HG03521 (cell line): ENCODE measurements around the gene RANBP9.
A peak's percentile ranks its signal among the peaks of the same experiment; 100 is the strongest.

Source experiments
- ATAC-seq: cut with Tn5 transposase; IDR thresholded peaks from one replicate; pipeline ENCODE4 v1.9.1; 2021; ENCODE audit warnings: mild to moderate bottlenecking, moderate library complexity; ENCODE audit not compliant: unreplicated experiment

Gene RANBP9

DNA sequence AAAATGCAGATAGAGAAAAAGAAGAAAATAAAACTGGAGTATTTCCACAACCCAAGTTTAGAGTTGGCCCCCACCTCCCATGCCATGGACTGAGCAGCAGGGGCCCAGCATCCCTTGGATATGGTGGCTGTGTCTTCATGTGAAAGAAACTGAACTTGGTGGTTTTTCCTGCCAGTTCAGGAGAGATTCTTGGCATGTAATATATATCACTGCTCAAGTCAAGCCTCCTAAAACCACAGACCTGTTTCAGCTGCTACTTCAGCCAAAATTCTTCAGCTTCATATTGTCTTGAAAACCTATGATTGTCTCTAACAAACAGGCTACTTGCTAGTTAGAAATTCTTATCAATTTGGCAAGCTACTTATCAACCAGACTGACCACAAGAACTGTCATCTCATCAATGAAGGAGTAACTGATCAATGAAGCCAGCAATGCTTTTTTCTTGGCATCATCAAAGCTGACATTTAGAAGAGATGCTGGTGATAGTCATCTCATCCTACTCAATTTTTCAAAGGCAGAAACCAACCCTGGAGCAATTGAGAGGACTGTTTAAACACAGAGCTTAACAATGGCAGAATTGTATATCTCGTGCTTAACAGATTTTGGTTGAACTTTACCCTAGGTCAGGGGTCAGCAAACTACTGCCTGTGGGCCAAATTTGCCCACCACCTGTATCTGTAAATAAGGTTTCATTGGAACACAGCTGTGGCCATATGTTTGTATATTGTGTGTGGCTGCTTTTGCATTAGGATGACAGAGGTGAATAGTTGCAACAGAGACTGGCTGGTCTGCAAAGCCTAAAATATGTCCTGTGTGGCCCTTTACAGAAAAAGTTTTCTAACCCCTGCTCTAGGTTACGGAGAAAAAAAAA is 106.9 kb downstream of the RANBP9 start:
- no peak for ATAC-seq

DNA sequence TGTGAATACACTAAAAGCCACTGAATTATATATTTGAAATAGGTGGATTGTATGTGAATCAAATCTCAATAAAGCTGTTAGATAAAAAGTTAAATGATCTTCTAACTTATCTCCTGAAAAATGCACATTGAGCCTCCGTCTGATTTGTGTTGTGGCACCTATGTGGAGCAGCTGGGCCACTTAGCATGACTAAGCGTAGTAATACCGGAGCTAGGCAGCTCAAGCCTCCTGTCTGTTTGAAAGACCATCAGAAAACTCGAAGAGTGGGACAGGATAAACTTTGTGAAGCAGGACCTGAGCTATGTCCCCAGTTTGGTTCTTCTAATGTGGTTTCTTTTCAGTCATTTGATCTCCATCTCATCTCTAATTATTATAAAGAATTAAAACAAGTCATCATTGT is 107.5 kb downstream of the RANBP9 start:
- ATAC-seq = no peak

DNA sequence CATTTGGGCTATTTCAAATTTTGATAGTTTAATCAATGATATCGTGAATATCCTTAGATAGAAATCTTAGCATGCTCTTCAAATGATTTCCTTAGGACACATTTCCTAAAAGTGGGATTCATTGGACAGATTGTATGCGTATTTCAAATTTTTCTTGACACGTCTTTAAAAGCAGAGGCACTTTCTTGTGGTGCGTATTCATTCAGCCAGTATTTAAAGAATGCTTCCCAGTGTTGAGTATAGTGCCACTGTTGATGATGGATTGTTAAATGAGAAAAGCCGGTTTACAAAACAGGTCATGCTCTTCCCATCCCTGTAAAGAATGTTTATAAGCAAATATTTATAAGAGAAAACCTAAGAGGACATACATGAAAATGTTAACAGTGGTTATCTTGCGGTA is 111.6 kb downstream of the RANBP9 start:
- no peak for ATAC-seq

DNA sequence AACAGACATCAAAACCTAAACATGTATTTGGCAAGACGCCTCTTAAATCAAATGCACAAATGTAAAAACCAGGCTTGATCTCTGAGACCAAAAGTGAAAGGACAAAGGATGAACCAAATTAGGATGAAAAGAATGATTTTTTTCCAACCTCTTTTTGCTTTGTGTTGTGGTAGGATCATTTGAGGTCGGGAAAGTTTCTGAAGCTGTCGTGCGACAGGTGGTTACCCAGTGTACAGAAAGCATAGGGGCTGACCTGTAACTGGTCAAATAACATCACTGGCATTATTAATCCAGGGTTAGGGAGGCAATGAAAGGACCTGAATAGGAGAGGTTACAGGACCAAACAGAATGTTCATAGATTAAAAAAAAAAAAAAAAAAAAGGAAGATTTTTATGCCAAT is 114.6 kb downstream of the RANBP9 start:
- no peak for ATAC-seq

DNA sequence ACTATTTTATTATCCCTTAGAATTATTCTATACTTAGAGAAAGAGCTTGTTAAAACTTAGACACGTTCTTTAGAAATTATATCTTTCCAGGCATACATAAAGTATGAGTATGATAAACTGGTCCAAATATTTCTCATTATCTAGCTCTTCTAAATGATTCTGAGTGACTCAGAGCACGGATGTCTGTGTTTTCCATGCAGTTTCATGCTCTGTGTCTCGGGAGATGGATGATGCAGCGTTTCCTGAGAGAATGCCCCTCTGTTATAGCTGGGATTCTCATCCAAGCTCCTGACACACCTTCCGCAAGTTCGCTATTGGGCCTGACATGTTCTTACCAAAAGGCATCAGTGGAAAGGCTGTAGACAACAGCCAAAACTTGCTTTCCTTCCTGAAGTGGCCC is 117.9 kb downstream of the RANBP9 start:
- ATAC-seq = no peak

DNA sequence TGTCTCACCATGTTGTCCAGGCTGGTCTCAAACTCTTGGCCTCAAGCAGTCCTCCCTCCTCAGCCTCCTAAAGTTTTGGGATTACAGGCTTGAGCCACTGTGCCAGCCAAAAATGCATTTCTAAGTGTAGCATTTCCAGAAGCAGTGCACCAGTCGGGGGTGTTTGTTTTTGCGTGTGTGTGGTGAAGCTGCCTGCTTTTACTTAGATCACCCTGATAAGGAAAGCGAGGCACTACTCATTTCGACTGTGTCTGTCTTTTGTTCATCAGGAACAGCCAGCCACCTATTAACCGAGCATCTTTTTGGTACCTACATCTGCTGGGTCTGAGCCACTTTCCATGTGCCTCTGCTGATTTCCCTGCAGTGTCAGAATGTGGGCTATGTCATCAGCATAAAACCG is 118.5 kb downstream of the RANBP9 start:
- no peak for ATAC-seq

DNA sequence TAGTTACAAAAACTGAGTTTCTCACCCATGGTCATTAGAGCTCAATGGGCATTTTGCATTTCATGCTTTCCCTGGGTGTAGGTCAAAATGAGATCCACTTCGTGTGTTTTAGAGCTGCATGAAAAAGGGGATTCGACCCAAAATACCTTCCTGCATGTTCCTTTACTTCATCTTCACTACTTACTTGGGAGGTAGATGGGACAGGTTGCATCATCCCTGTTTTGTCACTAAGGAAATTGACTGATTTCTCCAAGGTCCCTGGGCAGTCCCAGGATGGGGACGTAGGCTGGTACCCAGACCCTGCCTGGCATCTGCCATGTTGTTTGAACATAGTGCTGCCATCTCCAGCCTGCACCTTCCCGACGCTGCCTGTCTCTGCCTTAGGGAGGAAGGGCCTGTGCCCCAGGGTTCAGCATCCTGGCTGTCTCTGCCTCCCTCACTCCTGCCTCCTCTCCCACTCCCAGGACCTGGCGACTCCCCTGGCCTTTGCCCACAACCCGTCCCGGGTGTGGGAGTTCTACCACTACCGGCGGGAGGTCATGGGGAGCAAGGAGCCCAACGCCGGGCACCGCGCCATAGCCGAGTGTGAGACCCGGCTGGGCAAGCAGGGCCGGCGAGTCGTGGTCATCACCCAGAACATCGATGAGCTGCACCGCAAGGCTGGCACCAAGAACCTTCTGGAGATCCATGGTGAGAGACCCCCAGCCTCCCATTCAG is 120.3 kb downstream of the RANBP9 start:
- no peak for ATAC-seq

DNA sequence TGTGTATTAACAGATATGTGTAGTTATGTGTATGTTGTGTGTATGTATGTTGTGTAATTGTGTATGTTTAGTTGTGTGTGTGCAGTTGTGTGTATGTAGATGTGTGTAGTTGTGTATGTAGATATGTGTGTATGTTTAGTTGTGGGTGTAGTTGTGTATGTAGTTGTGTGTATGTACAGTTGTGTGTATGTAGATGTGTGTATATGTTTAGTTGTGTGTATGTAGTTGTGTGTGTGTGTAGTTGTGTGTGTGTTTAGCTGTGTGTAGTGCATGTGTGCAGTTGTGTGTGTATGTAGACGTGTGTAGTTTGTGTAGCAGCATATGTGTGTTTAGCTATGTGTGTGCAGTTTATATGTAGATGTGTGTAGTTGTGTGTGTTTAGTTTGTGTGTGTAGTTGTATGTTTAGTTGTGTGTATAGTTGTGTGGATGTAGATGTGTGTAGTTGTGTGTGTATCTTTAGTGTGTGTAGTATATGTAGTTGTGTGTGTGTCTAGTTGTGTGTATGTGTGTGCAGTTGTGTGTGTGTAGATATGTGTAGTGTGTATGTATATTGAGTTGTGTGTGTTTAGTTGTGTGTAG is 121.0 kb downstream of the RANBP9 start:
- no peak for ATAC-seq

DNA sequence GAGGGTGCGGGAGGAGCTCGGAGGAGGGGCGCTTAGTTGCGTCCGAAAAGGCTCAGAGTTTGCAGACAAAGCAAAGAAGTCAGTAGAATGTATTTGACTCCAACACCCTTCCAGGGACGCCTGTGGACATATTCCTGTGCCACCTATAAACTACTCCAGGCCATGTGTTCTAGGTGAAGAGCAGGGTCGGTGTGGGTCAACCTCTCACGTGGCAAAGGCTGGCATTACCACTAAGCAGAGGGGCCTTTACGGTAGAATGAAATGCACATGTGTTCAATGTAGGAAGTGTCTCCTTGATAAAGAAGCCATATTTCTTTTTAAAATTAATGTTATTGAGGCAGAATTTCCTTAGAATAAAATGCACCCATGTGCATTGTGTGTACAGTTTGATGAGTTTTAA is 121.8 kb downstream of the RANBP9 start:
- ATAC-seq = no peak

DNA sequence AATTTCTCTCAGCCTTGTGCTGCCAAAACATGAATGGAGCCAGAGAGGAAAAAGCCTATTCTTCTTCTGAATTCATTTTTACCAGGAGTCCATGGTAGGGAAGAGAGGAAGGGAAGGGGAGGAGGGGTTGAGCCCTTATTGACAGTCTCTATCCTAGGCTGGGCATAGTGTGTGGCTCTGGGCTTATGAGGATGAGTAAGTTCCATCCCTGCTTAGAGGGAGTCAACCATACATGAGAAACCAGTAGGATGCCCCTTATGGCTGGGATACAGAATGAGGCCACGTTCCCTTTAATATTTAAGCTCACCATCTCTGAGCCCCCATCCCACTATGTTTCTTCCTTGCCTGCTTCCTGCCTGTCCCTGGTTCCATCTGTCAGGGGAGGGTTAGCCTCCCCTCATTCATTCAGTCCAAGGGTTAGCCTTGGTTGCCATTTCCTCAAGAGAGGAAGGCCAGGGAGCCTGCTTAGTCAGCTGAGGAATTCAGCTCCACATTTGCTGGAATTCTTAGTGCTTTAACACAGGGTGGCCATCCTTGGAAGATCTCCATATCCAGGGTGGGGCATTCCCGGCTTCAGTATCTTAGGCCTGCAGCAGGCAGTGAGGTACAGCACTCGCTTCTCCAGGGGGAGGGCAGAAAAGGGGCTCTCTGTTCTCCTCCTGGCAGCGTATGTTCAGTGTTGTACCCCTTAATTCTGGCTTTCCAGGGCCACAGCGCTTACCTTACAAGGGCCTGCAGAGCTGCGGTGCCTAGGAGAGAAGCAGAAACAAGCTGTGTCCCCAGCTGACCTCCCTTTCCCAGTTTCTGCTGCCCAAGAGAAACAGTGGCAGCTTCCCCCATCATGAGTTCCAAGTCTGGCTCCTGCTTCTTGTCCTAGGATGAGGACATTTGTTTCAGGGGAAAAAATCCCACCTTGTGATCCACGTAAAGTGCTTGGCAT is 124.8 kb downstream of the RANBP9 start:
- no peak for ATAC-seq

DNA sequence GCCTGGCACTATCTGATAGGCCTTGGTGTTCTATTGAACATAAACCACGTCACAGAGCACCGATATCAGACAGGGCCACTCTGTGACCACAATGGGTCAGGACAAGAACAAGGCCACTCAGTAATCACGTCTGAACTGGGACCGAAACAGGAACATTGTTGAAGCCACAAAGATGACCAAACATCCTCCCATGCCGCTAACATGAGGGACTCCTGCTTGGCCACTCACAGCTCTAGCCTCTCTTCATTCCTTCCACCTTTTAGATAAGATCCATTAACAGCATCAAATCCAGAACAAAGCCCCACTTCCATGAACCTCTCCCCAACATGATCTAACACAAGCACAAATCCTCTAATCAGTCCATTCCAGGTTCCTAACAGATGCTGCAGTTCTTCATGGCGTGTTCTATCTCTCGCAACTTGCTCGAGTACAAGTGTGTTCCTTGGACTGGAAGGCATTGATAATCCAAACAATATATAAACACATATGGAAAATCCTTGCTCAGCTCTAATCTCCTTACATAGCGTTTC is 129.9 kb downstream of the RANBP9 start:
- ATAC-seq = no peak

DNA sequence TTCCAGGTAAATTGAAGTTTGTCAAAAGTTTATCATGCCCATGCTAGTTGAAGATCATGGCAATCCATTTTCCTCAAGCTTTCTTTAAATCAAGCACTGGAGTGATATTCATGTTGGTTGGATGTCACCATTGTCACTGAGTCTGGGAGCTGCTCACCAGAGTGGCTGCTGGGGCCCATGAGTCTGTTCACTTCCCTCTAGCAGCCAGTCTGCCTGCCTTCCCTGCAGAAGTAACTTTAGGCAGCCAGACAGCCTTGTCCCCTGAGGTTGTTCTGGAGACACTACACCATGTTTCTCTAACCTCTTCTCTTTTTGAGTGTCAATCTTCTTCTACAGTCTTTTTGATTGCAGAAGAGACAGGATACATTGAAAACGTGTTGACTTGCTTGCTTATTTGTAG is 131.7 kb downstream of the RANBP9 start:
- no peak for ATAC-seq

DNA sequence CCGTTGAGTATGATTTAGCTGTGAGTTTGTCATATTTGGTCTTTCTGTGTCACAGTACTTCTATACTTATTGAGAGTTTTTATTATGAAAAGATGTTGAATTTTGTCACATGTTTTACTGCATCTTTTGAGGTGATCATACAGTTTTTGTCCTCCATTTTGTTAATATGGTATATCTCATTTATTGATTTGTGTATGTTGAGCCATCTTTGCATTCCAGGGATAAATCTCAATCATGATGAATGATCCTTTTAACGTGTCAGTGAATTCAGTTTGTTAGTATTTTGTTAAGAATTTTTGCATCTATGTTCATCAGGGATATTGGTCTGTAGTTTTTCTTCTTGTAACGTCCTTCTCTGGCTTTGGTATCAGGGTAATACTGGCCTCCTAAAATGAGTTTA is 133.7 kb downstream of the RANBP9 start:
- no peak for ATAC-seq

DNA sequence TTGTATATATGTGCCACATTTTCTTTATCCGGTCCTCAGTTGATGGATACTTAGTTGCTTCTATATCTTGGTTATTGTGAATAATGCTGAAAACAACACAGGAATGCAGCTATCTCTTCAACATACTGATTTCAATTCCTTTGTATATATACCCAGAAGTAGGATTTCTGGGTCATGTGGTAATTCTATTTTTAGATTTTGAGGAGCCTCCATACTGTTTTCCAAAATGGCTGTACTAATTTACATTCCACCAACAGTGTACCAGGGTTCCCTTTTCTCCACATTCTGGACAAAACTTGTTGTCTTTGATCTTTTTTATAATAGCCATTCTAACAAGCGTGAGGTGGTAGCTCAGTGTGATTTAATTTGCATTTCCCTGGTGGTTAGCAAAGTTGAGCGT is 135.6 kb downstream of the RANBP9 start:
- ATAC-seq = no peak

DNA sequence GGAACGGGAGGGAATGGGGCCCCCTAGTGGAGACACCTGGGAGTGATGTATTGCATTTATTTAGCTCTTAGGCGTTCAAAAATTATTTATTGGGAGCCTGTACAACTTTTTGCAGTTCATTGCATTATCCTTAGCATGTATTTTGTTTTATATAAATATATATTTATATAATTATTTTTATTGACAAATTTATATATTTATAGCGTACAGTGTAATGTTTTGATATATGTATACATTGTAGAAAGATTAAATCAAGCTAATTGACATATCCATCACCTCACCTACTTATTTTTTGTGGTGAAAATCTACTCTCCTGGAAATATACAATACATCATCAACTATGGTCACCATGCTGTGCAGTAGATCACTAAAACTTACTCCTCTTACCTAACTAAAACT is 136.3 kb downstream of the RANBP9 start:
- no peak for ATAC-seq

DNA sequence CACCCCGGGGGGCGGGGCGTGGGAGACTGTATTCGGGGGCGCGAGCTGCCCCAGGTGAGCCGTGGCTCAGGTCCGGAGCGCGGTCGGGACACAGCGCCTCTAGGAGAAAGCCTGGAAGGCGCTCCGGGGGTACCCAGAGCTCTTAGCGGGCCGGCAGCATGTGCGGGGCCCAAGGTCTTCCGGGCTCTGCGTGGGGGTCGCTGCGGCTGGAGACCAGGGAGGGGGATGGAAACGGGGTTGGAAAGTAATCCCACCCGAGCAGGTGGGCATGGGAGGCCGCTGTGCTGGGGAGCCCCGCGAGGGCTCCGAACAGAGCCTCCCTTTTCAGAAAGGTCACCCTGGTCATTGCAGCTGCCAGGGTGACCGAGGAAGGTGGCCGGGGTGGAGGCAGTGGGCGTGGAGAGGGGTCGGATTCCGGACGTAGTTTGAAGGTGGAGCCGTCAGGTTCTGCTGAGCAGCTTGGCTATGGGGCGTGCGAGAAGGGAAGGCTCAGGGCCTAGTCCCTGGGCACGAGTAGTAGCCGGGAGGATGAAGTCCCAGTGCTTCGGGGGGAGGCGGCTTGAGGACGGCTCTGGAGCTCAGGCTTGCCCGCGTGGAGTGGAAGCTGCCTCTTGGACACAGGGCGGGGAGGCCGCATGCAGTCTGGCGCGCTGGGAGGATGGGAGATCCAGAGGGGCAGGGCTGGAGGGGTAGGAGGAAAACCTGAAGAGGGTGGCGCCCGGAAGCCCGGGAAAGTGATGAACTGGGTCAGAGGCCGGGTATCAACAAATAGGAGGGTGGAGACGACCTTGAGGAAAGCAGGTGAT is 136.9 kb downstream of the RANBP9 start, which contains the start of gene SIRT5:
Gene SIRT5, plus strand, starts transcription at position 31 of the 806 bp plus-strand sequence. CDS start 9,510 bp downstream, outside the sequence.
- peak; percentile 59 for ATAC-seq

DNA sequence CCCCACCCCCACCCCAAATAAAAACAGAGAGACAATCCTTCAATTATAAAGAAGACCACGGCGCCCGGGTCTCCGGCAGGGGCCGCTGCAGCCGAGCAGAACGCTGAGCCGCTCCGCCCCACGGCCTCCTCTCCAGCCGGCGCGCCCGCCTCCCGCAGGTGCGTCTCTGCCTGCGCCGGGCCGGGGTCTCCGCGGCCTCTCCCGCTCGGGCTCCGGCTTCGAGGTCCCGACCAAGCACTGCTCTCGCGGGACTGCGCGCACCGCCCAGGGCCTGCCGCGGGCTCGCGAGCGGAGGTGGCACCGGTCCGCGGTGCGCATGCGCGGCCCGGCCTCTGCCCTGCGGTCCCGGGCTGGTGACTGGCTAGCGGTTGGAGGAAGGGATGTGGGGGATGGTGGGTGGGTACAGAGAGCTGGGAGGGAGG is 137.5 kb downstream of the RANBP9 start:
- ATAC-seq = peak; percentile 76

DNA sequence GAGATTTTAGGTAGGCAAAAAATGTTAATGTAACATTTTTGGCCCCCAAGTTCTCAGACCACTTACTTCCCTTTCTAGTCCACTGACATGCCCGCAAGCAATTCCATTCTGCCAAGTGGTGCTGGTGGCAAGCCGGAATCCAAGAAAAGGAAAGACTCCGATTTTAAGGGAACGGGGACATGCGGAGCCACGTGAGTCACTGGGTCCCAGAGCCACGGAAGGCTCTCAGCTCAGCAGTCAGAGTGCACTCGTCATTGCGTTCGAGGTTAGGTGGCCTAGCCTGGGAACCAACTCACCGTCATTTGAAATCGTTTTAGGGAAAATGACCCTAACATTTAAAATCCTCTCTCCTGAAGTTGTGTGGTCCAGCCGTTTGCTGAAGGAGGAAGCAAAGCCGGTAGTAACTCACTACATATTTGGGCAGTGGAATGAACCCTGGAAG is 137.9 kb downstream of the RANBP9 start:
- no peak for ATAC-seq

DNA sequence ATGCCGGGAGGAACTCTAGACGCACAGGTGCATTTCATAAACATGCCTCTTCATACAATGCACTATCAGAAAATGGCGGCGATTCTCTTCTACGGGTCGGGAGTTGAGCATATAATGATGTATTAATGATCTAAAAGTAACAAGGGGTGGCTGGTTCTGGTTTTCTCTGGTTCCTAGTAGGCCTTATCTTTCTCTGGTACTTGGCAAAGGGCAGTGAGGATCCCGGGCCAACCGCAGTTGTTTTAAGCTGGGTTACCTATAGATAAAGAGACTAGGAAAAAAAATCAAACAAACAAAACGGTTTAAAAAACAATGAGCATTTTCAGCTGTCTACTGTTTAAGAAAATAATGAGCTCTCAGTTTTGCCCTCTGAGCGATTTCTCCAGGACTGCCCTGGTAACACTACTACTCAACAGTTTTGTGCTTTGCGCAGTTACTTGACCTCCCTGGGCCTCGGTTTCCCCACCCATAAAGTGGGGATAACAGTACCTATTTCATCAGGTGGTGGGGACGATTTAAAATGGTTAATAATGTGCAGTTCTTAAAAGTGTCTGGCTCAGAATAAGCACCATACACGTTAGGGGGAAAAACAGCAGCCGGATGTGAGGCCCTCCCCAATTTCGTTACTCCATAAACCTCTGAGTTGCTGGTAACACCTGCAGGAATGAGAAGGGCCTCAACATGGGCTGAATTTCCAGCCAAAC is 138.5 kb downstream of the RANBP9 start:
- ATAC-seq = no peak
